Astrocyte of the cerebellum (primary cell): ENCODE data around the gene TNKS1BP1.
"Not testable (repeated sequence)": the region's sequence is repeated elsewhere in the genome, so short reads cannot be mapped to it uniquely, and the experiment has no call there.

Experiments used
- DNase-seq: peaks from one replicate; pipeline ENCODE4 v3.0.0-alpha.2; 2011; ENCODE audit warnings: low read depth
- H3K4me3 ChIP-seq: 2 replicates; pipeline ENCODE4 v1.5.1; 2011; ENCODE audit warnings: mild to moderate bottlenecking, low read depth, low read length, moderate library complexity
- in situ Hi-C: cut with HindIII; loops from 2 replicates; pipeline ENCODE4 v1.10.0; 2017; ENCODE audit warnings: low sequenced_read_pairs
- TF ChIP-seq, protein P1 (sequence below): IDR thresholded peaks from 2 replicates; pipeline ENCODE4 v1.5.1; 2012; ENCODE audit warnings: low read length, low read depth, moderate library complexity, mild to moderate bottlenecking; ENCODE audit errors: missing control alignments

TNKS1BP1 gene

DNA sequence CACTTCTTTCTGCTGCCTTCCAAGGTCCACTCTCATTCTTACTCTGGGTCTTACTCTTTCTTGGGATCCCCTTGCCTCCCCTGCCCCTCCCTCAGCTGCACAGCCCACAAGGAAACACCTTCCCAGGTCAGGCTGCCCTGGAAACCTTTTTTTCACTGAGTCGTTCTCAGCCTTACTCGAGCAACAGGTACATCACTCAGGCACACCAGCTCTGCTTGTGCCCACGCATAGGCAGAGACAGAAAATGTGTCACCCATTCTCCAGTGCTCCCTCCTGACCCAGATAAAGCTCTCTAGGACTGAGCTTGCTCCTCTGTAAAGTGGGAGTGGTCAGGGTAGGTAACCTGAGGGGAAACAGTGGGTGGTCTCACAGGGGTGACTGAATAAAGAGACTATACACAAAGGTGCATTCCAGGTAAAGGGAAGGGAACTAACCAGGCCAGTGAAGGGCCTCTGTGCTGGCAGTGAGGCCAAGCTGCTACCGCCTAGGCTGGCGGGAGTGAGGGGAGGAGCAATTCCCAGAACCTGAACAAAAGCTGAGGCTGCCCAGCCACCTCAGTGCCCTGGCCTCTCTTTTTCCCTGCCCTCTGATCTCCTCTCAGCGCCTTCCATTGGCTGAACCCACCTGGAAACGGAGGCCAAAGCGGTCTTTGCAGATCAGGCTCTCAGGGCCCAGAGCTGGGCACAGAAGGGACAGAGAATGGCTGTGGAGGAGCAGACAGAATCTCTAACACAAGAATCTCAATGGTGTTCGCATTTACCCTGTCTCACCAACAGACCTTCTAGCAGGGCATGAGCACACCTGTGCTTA lies 40.3 kb upstream of the TNKS1BP1 start:
- no peak overlapping the region for H3K4me3 ChIP-seq
- no peak for DNase-seq
- TF ChIP-seq, protein P1, sequence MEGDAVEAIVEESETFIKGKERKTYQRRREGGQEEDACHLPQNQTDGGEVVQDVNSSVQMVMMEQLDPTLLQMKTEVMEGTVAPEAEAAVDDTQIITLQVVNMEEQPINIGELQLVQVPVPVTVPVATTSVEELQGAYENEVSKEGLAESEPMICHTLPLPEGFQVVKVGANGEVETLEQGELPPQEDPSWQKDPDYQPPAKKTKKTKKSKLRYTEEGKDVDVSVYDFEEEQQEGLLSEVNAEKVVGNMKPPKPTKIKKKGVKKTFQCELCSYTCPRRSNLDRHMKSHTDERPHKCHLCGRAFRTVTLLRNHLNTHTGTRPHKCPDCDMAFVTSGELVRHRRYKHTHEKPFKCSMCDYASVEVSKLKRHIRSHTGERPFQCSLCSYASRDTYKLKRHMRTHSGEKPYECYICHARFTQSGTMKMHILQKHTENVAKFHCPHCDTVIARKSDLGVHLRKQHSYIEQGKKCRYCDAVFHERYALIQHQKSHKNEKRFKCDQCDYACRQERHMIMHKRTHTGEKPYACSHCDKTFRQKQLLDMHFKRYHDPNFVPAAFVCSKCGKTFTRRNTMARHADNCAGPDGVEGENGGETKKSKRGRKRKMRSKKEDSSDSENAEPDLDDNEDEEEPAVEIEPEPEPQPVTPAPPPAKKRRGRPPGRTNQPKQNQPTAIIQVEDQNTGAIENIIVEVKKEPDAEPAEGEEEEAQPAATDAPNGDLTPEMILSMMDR: no peak
- in situ Hi-C loops: no loop called here

DNA sequence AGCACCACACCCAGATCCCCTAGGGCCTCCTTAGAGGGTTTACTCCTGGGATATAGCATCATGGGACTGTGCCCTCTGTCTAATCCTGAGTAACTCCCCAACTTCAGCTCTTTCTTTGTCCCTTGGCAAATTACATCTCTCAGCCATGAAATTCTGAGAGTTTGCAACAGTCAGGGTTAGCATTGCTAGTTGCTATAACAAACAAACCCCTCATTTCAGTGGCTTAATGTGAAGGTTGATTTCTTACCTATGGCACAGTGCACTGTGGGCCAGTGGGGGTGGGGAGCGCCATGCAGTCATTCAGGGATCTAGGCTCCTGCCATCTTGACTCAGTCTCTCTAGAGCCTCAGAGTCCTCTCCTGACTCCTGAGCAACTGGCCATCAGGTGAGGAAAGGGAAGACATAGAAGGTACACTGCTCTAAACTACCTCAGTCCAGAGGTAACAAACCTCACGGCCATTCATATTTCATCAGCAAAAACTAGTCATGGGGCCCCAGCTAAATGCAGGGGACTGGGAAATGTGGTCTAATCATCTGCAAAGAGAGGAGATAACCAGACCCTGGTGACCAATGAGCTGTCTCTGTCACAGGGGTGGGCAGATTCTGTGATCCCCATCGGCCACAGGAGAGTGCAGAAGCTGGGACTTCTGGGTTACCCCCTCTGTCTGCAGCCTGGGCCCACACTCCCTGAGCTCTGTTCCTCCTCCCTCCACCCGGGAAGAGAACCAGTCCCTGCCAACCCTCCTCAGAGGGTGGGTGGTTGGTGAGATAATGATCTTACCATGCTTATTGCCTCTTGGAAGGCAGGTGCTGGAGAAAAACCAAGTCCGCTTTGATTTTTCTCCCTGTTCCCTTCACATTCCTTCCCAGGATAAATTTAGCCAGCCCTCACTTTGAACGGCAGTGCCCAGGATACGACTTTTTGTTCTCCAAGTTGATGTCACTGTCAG lies 38.7 kb upstream of the TNKS1BP1 start:
- no peak for DNase-seq
- TF ChIP-seq, protein P1: no peak
- in situ Hi-C loops: no loop called here
- no peak overlapping the region for H3K4me3 ChIP-seq

DNA sequence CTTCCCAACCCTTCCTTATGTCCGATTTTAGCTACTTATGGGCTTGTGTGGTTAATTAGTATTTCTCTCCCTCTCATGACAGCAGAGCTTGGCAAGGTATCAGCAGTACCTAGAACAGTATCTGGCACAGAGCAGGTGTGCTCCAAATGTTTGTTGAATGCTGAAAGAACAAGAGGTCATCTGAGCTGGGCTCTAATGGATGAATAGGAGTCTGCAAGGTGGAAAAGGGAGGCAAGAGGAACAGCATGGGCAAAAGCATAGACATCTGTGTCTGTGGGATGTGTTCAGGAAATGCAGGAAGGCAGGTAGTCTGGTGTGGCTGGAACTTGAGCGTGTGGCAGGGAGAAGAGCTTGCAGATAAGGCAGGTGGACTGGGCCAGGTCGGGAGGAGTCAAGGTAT lies 37.2 kb upstream of the TNKS1BP1 start:
- no peak for DNase-seq
- no peak overlapping the region for H3K4me3 ChIP-seq
- in situ Hi-C loops: no loop called here
- TF ChIP-seq, protein P1: no peak

DNA sequence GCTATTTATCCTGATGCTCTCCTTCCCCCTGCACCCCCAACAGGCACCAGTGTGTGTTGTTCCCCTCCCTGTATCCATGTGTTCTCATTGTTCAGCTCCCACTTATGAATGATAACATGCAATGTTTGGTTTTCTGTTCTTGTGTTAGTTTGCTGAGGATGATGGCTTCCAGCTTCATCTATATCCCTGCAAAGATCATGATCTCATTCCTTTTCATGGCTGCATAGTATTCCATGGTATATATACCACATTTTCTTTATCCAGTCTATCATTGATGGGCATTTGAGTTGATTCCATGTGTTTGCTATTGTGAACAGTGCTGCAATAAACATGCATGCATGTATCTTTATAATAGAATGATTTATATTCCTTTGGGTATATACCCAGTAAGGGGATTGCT lies 36.7 kb upstream of the TNKS1BP1 start:
- in situ Hi-C loops, H3K4me3 ChIP-seq, DNase-seq: not testable (repeated sequence)

DNA sequence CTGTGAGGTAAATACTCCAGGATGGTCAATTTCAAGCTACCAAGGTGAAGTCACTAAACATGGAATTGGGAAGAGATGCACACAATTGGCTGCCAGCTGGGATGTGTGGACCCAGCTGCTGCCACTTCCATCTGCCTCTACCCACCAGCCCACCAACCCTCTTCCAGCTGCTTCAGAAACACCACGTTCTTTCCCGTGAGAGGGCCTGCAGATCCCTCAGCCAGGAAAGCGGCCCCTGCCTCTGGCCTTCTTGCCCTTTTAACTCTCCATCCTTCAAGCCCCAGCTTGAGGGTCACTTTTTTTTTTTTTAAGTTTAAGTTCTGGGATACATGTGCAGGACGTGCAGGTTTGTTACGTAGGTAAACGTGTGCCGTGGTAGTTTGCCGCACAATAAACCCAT lies 36.2 kb upstream of the TNKS1BP1 start:
- TF ChIP-seq, protein P1: no peak
- DNase-seq: no peak
- in situ Hi-C loops: no loop called here
- no peak overlapping the region for H3K4me3 ChIP-seq

DNA sequence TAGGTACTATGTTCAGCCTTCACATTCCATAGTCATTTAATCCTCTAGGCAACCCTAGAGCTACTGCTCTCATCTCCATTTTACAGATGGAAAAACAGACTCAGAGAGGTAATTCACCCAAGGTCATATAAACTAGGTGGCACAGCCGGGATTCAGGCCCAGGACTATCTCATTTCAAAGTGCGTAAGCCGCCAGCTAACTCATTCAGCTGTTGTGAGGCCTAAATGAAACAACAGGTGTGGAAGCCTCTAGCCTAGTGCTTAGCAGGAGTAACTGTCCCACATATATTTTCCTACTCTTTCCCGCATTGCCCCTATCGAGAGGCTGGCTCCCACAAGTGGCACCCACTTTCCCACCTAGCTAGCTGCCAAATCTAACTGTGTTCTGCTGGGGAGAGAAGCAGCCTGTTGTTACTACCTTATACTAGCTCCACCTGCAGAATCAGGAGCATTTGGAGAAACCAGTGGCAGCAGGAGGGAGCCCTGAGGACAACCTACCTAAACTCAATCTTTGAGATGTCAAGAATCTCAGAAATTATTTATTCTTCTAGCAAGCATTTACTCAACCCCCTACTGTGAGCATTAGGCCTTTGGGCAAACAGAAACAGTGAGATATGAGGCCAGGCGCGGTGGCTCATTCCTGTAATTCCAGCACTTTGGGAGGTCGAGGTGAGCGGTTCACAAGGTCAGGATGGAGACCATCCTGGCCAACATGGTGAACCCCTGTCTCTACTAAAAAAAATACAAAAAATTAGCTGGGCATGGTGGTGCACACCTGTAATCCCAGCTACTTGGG lies 35.3 kb upstream of the TNKS1BP1 start:
- in situ Hi-C loops: no loop called here
- no peak for DNase-seq
- H3K4me3 ChIP-seq: no peak overlapping the region
- TF ChIP-seq, protein P1: no peak
